ENCODE data around the gene MLYCD.
"Not testable (repeated sequence)": the region's sequence is repeated elsewhere in the genome, so short reads cannot be mapped to it uniquely, and the experiment has no call there.

Gene MLYCD

GRCh38 chr16:83926726-83927397 lies 27.9 kb downstream of the MLYCD start:
- DNase-seq = peak; percentile 65

GRCh38 chr16:83928341-83929055 lies 29.6 kb downstream of the MLYCD start:
- DNase-seq = no peak

- no peak for DNase-seq
Observed at GRCh38 chr16:83929811-83930555, 31.1 kb downstream of the MLYCD start.

- no peak for DNase-seq
Observed at GRCh38 chr16:83930730-83931500, 32.0 kb downstream of the MLYCD start.

GRCh38 chr16:83931556-83931955 lies 32.6 kb downstream of the MLYCD start:
- no peak for DNase-seq

DNA sequence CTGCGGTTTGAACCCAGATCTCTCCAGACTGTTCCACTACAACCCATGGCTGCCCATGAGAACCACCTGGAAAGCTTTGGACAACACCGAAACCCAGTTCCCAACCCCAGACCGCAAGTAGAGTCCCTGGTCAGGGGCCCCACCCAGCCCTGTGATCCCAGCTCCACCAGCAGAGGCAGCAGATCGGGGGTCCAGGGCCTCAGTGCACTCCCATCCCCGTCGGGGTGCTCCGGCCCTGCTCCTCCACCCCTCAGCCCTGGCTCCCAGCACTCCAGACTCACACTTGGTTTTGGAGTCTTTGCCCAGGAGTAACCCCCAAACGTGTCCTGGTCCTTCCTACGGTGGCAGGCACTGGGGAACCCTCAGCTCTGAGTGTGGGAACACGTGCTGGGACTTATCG lies 33.4 kb downstream of the MLYCD start:
- DNase-seq = no peak

DNA sequence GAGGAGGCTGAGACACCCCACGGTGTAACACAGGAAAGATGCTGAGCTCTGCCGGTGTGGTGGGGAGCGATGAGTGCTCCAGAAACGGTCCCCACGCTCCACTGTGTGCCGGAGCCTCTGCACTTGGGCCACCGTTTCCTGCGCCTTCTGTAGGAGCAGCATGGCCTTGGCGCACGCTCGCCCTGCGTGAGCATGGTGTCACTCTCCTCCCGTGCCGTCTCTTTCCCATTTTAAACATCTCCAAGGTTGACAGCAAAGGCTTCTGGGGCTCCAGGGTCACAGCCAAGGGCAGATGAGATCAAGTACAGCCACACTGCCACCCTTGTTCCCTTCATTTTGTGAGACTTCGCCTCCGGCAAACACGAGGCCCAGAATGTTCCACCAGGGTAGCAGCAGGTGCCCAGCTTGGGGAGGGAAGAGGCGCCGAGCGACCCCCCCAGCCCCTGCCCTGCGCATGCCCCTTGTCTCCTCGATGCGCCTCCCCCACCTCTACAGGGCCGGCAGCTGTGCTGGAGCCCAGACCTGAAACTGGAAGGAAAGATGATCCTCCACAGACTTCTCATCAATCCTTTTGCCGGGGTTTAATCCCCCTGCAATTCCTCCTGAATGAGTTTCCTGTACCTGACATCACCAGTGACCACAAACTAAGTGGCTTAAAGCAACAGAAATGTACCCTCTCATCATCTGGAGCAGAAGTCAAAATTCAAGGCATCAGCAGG lies 34.2 kb downstream of the MLYCD start:
- no peak for DNase-seq

DNA sequence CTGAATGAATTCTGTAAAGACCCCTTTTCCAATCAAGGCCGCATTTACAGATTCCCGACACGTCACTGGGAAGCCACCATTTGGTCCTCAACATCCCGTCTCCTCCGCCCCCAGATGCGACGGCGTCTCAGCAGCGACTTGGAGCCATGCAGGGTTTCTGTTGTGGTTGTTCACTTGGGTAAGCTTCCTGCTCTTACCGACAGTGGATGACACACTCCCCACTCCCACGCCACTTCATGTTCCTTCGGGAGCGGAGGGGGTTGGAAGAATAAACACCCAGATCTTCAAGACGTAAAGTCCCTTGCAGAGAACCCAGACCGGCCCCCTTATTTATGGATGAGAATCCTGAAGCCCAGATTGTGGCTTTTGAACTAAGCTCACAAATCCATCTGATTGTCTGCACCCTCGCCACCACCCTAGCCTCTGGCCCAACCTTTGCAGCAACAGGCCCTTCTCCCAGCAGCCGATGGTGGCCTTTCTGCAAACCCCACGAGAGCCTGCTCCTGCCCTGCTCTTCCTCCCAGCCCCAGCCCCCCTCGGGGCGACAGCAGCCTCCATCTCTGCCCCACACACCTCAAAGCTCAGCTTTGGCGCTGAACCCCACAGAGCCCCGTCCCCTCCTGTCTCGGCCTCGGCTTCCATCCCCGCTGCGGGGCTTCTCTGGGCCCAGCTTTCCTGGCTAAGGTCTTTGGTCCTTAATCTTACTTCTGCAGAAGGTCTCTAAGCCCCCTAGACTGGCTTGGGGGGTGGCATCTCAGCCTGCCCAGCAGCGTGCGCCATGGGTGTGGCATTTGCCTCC lies 35.2 kb downstream of the MLYCD start:
- DNase-seq = no peak

GRCh38 chr16:83934684-83934977 lies 35.7 kb downstream of the MLYCD start:
- no peak for DNase-seq

DNA sequence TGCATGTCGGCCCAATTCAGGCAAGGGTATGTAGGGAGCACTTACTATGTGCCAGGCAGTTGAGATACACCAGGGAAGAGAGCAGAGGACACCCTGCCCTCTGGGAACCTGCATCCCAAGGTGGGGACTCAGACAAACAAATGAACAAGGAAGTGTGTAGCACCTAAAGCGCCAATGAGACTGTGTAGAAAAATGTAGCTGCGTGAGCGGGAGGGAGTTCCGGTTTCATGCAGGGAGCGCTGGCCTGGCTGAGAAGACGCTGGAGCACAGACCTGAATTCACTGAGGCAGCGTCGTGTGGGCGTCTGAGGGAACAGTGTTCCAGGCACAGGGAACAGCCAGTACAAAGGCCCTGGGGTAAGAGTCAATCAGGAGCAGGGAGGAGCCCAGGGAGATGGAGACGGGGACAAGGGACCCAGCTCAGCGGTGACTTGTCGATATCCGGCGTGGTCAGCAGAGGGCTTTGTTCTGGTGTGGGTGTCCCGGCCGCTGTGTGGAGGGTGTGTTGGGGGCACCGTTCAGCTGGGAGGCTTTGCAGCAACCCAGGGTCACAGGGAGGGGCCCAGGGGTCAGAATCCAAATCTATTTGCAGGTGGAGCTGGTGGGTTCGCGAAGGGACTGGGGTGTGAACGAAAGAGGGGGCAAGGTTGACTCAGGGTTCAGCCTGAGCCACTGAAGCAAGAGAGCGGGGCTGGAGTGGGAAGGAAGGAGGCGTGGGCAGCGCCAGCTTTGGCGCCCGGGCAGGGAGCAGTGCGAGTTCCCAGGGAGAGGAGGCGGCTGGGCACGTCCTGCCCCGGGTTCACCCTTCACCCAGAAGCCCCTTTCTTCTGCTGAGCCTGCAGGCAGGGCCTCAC lies 36.3 kb downstream of the MLYCD start:
- DNase-seq = no peak

DNA sequence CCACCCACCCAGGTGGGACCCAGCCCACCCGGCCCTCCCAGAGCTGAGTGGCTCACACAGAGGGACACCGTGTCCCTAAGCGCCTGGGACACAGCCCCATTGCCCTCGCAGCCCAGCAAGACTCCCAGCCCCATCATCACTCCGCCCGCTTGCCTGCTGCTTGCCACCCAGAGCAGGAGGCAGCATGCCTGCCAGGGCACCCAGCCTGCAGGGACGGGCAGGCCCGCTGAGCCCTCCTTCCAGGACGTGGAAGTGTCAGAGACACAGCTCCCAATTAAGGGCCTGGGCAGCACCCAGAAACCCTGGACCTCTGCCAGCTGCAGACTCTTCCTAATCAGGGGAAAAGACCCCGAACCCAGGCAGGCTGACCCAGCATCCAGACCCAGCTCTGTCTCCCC lies 36.9 kb downstream of the MLYCD start:
- DNase-seq = no peak

DNA sequence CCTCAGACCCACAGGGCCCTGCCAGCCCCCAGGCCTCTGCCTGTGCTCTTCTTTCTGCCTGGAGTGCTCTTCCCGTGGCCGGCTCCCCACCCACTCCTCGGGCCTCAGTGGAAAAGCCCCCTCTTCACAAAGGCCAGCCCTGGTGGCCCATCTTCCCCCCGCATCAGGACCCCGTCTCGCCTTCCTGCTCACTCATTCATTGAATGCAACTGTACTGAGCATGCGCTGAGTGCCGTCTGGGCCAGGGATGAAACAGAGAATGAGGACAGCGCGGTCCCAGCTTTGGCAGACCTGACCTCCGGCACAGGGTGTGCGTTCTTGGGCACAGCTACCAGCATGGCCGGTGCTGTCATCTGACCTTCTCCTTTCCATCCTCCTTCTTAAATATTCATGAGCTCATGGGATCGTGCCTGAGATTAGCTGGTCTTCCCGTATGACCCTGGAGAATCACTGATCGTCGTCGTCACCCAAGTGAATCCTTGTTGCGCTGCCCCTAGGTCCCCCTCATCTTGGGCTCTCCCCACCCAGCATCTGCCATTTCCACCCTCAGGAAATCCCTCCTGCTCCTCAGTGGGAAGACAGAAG lies 37.8 kb downstream of the MLYCD start:
- no peak for DNase-seq

- DNase-seq = no peak
Observed at GRCh38 chr16:83937267-83937666, 38.4 kb downstream of the MLYCD start.

DNA sequence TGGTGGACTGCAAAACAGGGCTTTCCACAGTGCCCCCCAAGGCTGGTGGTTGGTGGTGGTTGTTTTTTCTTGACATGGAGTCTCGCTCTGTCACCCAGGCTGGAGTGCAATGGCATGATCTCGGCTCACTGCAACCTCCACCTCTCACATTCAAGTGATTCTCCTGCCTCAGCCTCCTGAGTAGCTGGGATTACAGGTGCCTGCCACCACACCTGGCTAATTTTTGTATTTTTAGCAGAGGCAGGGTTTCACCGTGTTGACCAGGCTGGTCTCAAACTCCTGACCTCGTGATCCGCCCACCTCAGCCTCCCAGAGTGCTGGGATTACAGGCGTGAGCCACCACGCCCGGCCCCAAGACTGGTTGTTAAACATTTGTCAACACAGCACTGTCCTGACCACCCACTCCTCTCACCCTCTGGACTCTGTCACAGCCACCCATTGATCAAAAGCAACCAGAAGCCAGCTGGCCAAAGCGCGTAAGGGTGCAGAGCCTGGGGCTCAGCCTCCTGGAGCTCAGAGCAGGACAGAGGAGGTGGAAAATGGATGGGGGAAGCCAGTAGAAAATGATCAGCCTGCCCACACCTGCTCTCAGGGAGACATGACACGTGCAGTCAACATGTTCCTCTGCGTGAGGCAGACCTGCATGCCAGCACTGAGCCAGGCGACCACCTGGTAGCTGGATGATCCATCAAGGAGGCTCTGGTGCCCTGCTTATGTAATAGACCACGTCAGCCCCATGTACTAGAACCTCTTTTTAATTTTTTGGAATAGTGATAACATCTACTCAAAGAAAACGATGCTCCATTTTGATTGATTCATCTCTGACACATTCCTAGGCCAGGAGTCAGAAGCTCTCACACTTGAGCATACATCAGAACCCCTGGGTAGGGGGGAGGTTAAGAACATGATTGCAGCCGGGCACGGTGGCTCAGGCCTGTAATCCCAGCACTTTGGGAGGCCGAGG lies 39.3 kb downstream of the MLYCD start:
- no peak for DNase-seq

DNA sequence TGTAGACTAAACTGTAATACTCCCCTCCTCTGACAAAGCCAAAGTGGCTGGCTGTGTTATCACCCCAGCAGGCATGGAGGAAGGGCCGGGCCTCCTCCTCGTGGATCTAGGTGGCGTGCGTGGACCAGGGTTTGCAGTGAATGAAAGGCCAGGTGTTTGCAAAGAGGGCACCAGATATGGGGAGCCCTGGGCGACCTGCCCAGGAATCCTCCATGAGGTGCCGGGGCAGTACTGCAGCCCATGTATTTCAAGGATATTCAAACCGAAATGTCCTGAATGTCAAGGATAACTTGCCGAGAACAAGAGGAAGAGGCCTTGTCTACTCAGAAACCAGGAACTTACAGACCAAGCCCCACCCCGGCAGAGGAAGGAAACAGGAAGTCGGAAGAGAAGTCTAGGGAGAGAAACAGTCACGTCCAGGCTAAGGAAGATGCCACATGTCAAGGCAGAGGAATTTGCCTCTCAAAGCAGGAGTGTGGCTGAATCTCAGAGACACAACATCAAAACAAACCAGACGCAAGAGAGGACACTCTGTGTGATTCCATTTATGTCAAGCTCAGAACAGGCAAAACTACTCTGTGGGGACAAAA lies 40.4 kb downstream of the MLYCD start:
- DNase-seq = no peak

- DNase-seq = no peak
Observed at GRCh38 chr16:83940119-83940518, 41.2 kb downstream of the MLYCD start.

DNA sequence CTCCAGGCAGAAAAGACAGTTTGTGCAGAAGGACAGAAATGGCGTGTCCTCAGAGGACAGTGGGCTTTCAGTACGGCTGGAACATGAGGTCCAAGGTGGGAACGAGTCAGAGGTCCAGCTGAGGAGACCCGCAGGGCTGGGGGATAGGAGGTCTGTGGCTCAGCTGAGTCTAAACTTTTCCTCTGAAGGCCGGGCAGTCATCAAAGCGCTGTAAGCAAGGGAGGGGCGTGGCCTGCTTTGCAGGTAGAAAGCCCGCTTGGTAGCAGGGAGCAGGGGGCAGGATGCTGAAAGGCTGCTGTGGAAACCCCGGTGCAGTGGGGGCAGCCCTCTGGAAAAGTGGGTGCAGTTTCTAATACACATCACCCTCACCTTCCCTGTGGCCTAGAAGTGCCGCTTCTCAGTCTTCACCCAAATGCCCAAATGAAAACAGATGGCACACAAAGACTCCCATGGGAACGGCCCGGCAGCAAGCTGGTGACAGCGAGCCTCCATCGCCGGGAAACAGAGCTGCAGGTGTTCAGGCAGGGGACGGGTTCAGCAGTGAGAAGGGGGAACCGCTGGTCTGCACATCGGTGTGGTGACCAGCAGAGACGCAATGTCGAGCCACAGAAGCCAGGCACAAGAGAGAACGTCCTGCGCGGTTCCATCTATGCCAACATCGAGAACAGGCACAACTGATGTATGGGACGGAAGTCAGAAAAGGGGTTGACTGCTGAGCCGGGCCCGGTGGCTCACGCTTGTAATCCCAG lies 41.9 kb downstream of the MLYCD start:
- no peak for DNase-seq

DNA sequence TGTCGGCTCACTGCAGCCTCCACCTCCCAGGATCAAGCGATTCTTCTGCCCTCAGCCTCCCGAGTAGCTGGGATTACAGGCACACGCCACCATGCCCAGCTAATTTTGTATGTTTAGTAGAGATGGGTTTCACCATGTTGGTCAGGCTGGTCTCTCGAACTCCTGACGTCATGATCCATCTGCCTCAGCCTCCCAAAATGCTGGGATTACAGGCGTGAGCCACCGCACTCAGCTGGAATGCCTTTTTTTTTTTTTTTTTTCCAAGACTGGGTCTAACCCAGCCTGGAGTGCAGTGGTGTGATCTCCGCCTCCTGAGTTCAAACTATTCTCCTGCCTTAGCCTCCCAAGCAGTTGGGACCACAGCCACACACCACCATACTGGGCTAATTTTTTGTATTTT lies 42.6 kb downstream of the MLYCD start:
- DNase-seq = not testable (repeated sequence)

Data from fibroblast of skin of back (primary cell).